Kidney epithelial cell (primary cell): ENCODE data around the gene DTNA. TPM values are rescaled to one million over a fixed set of nuclear protein-coding genes. Genes with fewer than 3 reads are reported as not detected.
"Not testable (repeated sequence)": the region's sequence is repeated elsewhere in the genome, so short reads cannot be mapped to it uniquely, and the experiment has no call there.

ENCODE experiments used
- DNase-seq: peaks from one replicate; pipeline ENCODE4 v3.0.0-alpha.2; 2010; ENCODE audit warnings: low read depth
- H3K27me3 ChIP-seq: 2 replicates; pipeline ENCODE4 v1.6.0; 2011; ENCODE audit warnings: low read length; ENCODE audit not compliant: control insufficient read depth, insufficient read depth
- H3K36me3 ChIP-seq: 2 replicates; pipeline ENCODE4 v1.5.1; 2011; ENCODE audit warnings: low read length; ENCODE audit not compliant: control insufficient read depth, insufficient read depth
- H3K4me3 ChIP-seq: 2 replicates; pipeline ENCODE4 v1.5.1; 2011; ENCODE audit warnings: low read depth, mild to moderate bottlenecking, control low read depth, low read length
- total RNA-seq: library from RNA; depleted of rRNA; stranded (reverse); fragments of >200 nt; gene quantifications from 2 replicates; pipeline ENCODE4 v1.2.3, GENCODE V29; 2015
- TF ChIP-seq, protein P1 (sequence below): IDR thresholded peaks from 2 replicates; pipeline ENCODE4 v1.5.1; 2011; ENCODE audit warnings: mild to moderate bottlenecking, moderate library complexity, low read length, control low read depth, inconsistent platforms; ENCODE audit not compliant: insufficient read depth, poor library complexity, severe bottlenecking

Gene DTNA
- total RNA-seq, 1 donor from 2014 or later, result 19.3 TPM

DNA sequence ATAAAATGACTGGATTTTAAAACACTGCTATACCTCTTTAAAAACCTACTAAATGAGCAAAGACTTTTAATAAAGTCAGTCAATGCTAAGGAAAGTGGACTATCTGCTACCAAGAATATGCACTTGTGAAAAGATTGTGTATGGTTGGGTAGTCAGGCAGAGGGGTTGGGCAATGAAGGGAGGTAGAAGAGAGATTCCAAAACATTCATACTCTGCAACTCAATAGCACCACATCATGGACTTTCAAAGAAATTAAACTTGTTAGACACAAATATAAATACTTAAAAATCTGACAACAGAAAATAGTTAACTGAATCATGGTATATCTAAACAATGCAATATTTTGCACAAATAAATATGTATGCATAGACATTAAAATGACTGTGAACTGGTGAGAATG, 191.2 kb downstream of the DTNA start:
- H3K4me3 ChIP-seq, result no peak overlapping the region
- DNase-seq, result no peak
- no peaks in the 10 kb centered on the region for H3K36me3 ChIP-seq
- H3K27me3 ChIP-seq, result no peaks in the 10 kb centered on the region
- TF ChIP-seq, protein P1, sequence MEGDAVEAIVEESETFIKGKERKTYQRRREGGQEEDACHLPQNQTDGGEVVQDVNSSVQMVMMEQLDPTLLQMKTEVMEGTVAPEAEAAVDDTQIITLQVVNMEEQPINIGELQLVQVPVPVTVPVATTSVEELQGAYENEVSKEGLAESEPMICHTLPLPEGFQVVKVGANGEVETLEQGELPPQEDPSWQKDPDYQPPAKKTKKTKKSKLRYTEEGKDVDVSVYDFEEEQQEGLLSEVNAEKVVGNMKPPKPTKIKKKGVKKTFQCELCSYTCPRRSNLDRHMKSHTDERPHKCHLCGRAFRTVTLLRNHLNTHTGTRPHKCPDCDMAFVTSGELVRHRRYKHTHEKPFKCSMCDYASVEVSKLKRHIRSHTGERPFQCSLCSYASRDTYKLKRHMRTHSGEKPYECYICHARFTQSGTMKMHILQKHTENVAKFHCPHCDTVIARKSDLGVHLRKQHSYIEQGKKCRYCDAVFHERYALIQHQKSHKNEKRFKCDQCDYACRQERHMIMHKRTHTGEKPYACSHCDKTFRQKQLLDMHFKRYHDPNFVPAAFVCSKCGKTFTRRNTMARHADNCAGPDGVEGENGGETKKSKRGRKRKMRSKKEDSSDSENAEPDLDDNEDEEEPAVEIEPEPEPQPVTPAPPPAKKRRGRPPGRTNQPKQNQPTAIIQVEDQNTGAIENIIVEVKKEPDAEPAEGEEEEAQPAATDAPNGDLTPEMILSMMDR, result no peak

- Histone ChIP-seq H3K27me3 (no peaks in the 10 kb centered on the region), H3K36me3 (no peaks in the 10 kb centered on the region), H3K4me3 (no peak overlapping the region)
- TF ChIP-seq, protein P1, result no peak
- DNase-seq, result no peak
Measured at GRCh38 chr18:34904994-34905393, 194.9 kb downstream of the DTNA start.

GRCh38 chr18:34906985-34907384, 196.9 kb downstream of the DTNA start:
- H3K36me3 ChIP-seq, DNase-seq, H3K27me3 ChIP-seq, H3K4me3 ChIP-seq: not testable (repeated sequence)

DNA sequence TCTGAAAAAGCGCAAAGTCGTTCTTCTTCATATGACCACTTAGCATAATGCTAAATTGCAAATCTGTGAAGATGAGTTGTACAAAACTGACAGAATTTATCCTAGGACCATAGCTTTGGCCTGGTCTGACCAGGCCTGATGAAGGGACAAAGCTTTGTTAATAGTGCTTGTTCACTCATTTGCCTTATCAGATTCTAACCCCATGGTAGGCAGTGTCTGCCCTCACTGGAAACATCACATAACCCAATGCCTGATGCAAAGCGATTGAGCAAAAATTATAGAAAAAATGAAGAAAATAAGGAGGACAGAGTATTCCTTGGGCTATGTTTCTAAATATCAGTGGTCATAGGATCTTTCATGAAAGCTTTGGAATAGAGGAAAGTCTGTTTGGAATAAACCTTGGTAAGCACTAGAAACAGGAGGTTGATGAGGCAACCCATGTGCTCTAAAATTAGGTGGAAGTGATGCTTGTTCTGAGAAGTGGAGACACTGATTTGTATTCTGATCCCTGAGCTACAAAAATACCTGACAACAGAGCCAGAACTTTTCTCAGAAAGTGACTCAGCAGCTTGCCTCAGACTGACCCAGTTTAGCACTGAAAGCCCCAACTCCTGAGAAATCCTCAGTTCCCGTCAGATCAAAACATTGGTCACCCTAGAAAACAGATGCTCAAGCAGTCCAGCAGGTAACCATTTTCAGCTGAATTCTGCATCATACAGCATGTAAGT, 199.7 kb downstream of the DTNA start:
- DNase-seq, result no peak
- no peaks in the 10 kb centered on the region for H3K27me3 ChIP-seq
- no peaks in the 10 kb centered on the region for H3K36me3 ChIP-seq
- H3K4me3 ChIP-seq, result no peak overlapping the region
- TF ChIP-seq, protein P1, result no peak

DNA sequence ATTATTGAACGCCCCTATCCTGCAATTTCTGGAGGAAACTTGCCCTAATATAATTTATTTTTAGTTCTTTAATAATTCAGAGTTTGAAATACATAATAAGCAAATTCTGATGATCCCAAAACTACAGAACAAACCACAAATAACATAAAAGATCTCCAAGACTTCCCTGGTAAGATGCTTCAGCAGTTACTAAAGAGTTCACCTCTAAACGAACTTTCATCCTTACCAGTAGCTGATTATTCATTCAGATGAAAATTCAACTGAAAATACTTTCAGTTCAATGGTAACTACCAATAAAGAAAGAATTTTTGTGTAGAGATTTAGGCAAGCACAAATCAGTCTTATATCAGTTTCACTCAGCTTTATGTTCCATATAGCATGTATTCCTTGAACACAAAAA, 201.0 kb downstream of the DTNA start:
- H3K4me3 ChIP-seq, result no peak overlapping the region

DNA sequence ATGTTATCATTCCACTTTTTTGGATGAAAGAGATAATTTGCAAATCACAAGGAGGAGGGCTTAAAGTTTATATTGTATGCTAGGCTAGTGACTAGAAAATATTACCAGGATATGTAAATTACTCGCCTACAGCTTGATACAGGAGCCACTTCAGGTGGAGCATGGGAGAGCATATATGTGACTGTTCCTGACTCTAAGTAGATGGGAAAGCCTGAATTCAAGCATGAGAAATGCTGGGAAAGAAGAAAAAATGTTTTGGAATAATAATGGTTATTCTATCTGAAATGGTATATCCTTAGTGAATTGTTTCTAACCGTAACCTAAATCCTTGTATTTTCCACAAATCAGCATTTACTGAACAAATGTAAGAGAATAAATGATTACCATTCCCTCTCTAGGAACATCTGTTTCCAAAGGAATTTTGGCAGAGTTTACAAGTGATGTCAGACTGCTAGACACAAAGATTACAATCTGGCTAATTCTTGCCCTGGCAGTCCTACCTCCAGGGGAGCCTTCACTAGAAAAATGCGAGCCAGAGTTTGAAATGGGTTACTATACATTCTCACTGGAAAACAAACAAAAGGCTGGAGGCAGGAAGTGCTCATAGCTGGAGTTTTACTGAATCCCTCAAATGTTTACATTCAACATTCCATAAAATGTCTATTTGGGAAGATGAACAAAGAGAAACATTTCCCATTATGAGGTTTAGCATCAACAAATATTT, 201.7 kb downstream of the DTNA start:
- Histone ChIP-seq H3K4me3 (no peak overlapping the region), H3K27me3 (no peaks in the 10 kb centered on the region), H3K36me3 (no peaks in the 10 kb centered on the region)
- DNase-seq, result no peak
- TF ChIP-seq, protein P1, result no peak

More for the DNA sequence above, 201.0 kb downstream of the DTNA start:
- no peak for DNase-seq
- TF ChIP-seq, protein P1, result no peak
- no peaks in the 10 kb centered on the region for H3K36me3 ChIP-seq
- no peaks in the 10 kb centered on the region for H3K27me3 ChIP-seq
